ENCODE measurements around the gene EXOC7.

Gene EXOC7

GRCh38 chr17:76132574-76133338, 29.2 kb upstream of the EXOC7 start:
- H3K9me3 ChIP-seq: no peaks in the 10 kb centered on the region
- in situ Hi-C loops (cut with MboI; ENCODE audit: low sequenced_read_pairs): no loop called here
- H3K4me1 ChIP-seq: peaks cover 24% of the 10 kb centered on the region
- no peaks in the 10 kb centered on the region for H3K27me3 ChIP-seq (ENCODE audit: low read depth)
- no peak overlapping the region for H3K4me3 ChIP-seq
- H3K36me3 ChIP-seq (replicated peaks): no peaks in the 10 kb centered on the region
- no peak for DNase-seq (ENCODE audit: low spot score in 2 of 2)

DNA sequence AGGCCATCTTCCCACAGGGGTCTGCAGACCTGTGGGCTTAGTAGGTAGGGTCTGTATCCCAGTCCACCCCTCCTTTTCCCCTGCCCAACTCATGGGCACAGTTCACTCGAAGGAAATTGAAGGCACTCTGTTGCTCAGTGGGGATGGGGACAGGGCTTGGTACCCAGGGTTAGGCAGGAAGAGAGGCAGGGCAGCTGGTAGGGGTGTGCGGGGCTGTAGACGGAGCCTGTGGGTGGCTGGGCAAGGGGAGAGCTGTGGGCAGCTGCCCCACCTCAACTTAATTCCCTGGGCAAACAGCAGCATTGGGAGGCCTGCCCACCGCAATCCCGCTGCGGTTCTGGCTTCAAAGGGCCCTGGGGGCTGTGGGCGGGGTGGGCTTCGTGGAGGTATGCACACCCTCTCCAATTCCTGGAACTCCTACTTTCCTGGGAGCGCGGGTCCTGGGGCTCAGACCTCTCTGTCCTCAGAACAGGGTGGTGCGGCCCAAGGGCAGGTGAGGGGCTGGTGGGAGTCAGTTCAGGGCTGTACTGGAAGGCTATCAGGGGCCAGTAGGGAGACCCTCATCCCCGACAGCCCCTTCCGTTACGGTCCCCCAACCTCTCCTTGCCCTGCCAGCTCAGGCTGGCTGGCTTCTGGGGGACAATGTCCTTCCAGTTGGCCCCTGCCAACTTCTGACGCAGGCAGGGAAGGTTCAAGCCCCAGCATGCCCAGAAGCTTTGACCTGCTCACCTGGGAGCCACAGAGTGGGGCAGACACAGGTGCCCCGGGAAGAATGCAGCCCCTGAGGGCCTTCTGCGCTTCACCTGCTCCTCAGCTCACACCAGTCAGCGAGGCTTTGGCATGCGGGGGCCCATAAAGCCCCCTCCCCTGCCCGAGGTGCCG, 28.3 kb upstream of the EXOC7 start:
- H3K36me3 ChIP-seq (replicated peaks): no peaks in the 10 kb centered on the region
- no peak overlapping the region for H3K4me3 ChIP-seq
- H3K27me3 ChIP-seq (ENCODE audit: low read depth): no peaks in the 10 kb centered on the region
- no peaks in the 10 kb centered on the region for H3K9me3 ChIP-seq
- DNase-seq (ENCODE audit: low spot score in 2 of 2): no peak
- in situ Hi-C loops (cut with MboI; ENCODE audit: low sequenced_read_pairs): no loop called here
- H3K4me1 ChIP-seq: peaks cover 24% of the 10 kb centered on the region

- H3K36me3 ChIP-seq (replicated peaks): no peaks in the 10 kb centered on the region
- H3K9me3 ChIP-seq: no peaks in the 10 kb centered on the region
- H3K4me3 ChIP-seq: no peak overlapping the region
- in situ Hi-C loops (cut with MboI; ENCODE audit: low sequenced_read_pairs): no loop called here
- DNase-seq (ENCODE audit: low spot score in 2 of 2): no peak
- H3K4me1 ChIP-seq: peaks cover 24% of the 10 kb centered on the region
- H3K27me3 ChIP-seq (ENCODE audit: low read depth): no peaks in the 10 kb centered on the region
Measured at GRCh38 chr17:76131051-76131691, 27.6 kb upstream of the EXOC7 start.

GRCh38 chr17:76130473-76130872, 26.9 kb upstream of the EXOC7 start:
- H3K27me3 ChIP-seq (ENCODE audit: low read depth): no peaks in the 10 kb centered on the region
- H3K4me1 ChIP-seq: peaks cover 21% of the 10 kb centered on the region
- no peak for DNase-seq (ENCODE audit: low spot score in 2 of 2)
- H3K36me3 ChIP-seq (replicated peaks): no peaks in the 10 kb centered on the region
- H3K9me3 ChIP-seq: no peaks in the 10 kb centered on the region
- in situ Hi-C loops (cut with MboI; ENCODE audit: low sequenced_read_pairs): no loop called here
- no peak overlapping the region for H3K4me3 ChIP-seq

- DNase-seq (ENCODE audit: low spot score in 2 of 2): no peak
- Histone ChIP-seq H3K36me3 (replicated peaks) (no peaks in the 10 kb centered on the region), H3K4me3 (no peak overlapping the region), H3K9me3 (no peaks in the 10 kb centered on the region), H3K4me1 (no peaks in the 10 kb centered on the region), H3K27me3 (ENCODE audit: low read depth) (no peaks in the 10 kb centered on the region)
- in situ Hi-C loops (cut with MboI; ENCODE audit: low sequenced_read_pairs): loop anchor here (5.0 kb wide), 1 partner anchor 166 kb away; no protein-coding TSS in a partner anchor
Measured at GRCh38 chr17:76125922-76126321, 22.3 kb upstream of the EXOC7 start.

DNA sequence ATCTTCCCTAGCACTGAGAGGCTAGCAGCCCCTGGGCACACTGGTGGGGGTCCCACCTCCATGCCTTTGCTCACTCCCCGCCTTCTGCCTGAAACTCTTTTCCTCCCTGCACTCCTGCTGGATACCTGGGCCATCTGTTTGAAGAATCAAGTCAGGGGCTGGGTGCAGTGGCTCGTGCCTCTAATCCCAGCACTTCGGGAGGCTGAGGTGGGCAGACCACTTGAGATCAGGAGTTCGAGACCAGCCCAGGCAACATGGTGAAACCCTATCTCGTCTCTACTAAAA, 21.7 kb upstream of the EXOC7 start:
- no peaks in the 10 kb centered on the region for H3K27me3 ChIP-seq (ENCODE audit: low read depth)
- H3K9me3 ChIP-seq: no peaks in the 10 kb centered on the region
- in situ Hi-C loops (cut with MboI; ENCODE audit: low sequenced_read_pairs): loop anchor here (5.0 kb wide), 1 partner anchor 167 kb away; no protein-coding TSS in a partner anchor

GRCh38 chr17:76124582-76125390, 21.2 kb upstream of the EXOC7 start:
- Histone ChIP-seq H3K4me1 (no peaks in the 10 kb centered on the region), H3K27me3 (ENCODE audit: low read depth) (no peaks in the 10 kb centered on the region), H3K9me3 (no peaks in the 10 kb centered on the region), H3K4me3 (no peak overlapping the region), H3K36me3 (replicated peaks) (no peaks in the 10 kb centered on the region)
- in situ Hi-C loops (cut with MboI; ENCODE audit: low sequenced_read_pairs): loop anchor here (5.0 kb wide), 2 partner anchors 58 to 168 kb away; no protein-coding TSS in a partner anchor
- peak; percentile 34 to 53 for DNase-seq (ENCODE audit: low spot score in 2 of 2)

More for the DNA sequence above, 21.7 kb upstream of the EXOC7 start:
- Histone ChIP-seq H3K36me3 (replicated peaks) (no peaks in the 10 kb centered on the region), H3K4me3 (no peak overlapping the region), H3K4me1 (no peaks in the 10 kb centered on the region)
- DNase-seq (ENCODE audit: low spot score in 2 of 2): no peak

GRCh38 chr17:76123749-76124581, 20.4 kb upstream of the EXOC7 start:
- no peak for DNase-seq (ENCODE audit: low spot score in 2 of 2)
- Histone ChIP-seq H3K9me3 (no peaks in the 10 kb centered on the region), H3K27me3 (ENCODE audit: low read depth) (no peaks in the 10 kb centered on the region), H3K4me3 (no peak overlapping the region), H3K36me3 (replicated peaks) (no peaks in the 10 kb centered on the region), H3K4me1 (no peaks in the 10 kb centered on the region)
- in situ Hi-C loops (cut with MboI; ENCODE audit: low sequenced_read_pairs): loop anchor here (5.0 kb wide), 1 partner anchor 58 kb away; no protein-coding TSS in a partner anchor

DNA sequence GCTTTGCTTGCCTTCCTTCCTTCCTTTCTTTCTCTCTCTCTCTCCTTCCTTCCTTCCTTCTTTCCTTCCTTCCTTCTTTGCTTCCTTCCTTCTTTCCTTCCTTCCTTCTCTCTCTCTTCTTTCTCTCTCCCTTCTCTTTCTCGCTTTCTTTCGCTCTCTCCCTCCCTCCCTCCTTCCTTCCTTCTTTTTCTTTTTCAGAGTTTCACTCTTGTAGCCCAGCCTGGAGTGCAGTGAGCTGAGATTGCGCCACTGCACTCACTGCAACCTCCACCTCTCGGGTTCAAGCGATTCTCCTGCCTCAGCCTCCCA, 19.6 kb upstream of the EXOC7 start:
- in situ Hi-C loops (cut with MboI; ENCODE audit: low sequenced_read_pairs): loop anchor here (5.0 kb wide), 1 partner anchor 59 kb away; no protein-coding TSS in a partner anchor
- no peak for DNase-seq (ENCODE audit: low spot score in 2 of 2)
- H3K36me3 ChIP-seq (replicated peaks): no peaks in the 10 kb centered on the region
- no peaks in the 10 kb centered on the region for H3K27me3 ChIP-seq (ENCODE audit: low read depth)
- H3K4me3 ChIP-seq: no peak overlapping the region
- H3K4me1 ChIP-seq: no peaks in the 10 kb centered on the region
- H3K9me3 ChIP-seq: no peaks in the 10 kb centered on the region

- DNase-seq (ENCODE audit: low spot score in 2 of 2): no peak
- in situ Hi-C loops (cut with MboI; ENCODE audit: low sequenced_read_pairs): loop anchor here (5.0 kb wide), 1 partner anchor 60 kb away; no protein-coding TSS in a partner anchor
Measured at GRCh38 chr17:76122431-76123190, 19.0 kb upstream of the EXOC7 start.

GRCh38 chr17:76121932-76122430, 18.4 kb upstream of the EXOC7 start:
- Histone ChIP-seq H3K36me3 (replicated peaks) (no peaks in the 10 kb centered on the region), H3K9me3 (no peaks in the 10 kb centered on the region), H3K4me3 (no peak overlapping the region), H3K27me3 (ENCODE audit: low read depth) (no peaks in the 10 kb centered on the region), H3K4me1 (no peaks in the 10 kb centered on the region)
- no peak for DNase-seq (ENCODE audit: low spot score in 2 of 2)
- in situ Hi-C loops (cut with MboI; ENCODE audit: low sequenced_read_pairs): loop anchor here (5.0 kb wide), 1 partner anchor 60 kb away; no protein-coding TSS in a partner anchor

More at GRCh38 chr17:76122431-76123190, 19.0 kb upstream of the EXOC7 start:
- H3K4me3 ChIP-seq: no peak overlapping the region
- H3K36me3 ChIP-seq (replicated peaks): no peaks in the 10 kb centered on the region
- no peaks in the 10 kb centered on the region for H3K4me1 ChIP-seq
- H3K27me3 ChIP-seq (ENCODE audit: low read depth): no peaks in the 10 kb centered on the region
- H3K9me3 ChIP-seq: no peaks in the 10 kb centered on the region

DNA sequence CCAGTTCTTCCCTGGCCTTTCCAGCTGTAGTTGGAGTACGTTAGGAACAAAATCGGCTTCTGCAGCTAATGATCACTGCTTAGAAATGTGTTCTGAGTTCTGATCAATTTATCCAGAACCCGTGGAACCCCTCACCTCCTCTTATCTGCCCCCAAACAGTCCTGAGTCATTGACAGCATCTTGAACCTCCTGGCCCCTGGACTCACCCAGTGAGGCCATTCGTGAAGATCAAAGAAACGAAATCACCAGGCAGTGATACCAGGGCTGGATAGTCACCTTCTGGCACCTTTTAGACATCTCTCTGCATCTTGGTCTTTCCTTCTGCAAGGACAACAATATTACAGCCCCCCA, 17.0 kb upstream of the EXOC7 start:
- in situ Hi-C loops (cut with MboI; ENCODE audit: low sequenced_read_pairs): loop anchor here (5.0 kb wide), 1 partner anchor 62 kb away; no protein-coding TSS in a partner anchor
- DNase-seq (ENCODE audit: low spot score in 2 of 2): no peak
- no peaks in the 10 kb centered on the region for H3K36me3 ChIP-seq (replicated peaks)
- no peaks in the 10 kb centered on the region for H3K4me1 ChIP-seq
- H3K4me3 ChIP-seq: no peak overlapping the region
- no peaks in the 10 kb centered on the region for H3K27me3 ChIP-seq (ENCODE audit: low read depth)
- no peaks in the 10 kb centered on the region for H3K9me3 ChIP-seq

Data from HAP-1 (cell line).